Spleen (tissue), 7 donors: ENCODE measurements around the gene ATP13A1.

ENCODE experiments used
- POLR2A ChIP-seq, 3 donors: fragments of 450-650 bp; IDR thresholded peaks; one replicate each; pipeline ENCODE4 v1.5.1; 2017; ENCODE audit warnings: antibody characterized with exemption in 3 of 3, mild to moderate bottlenecking in 1 of 3
- TF ChIP-seq, protein P1 (sequence below), 11 experiments: fragments of 200-600 bp in 7 of 11; fragments of 450-650 bp in 4 of 11; sonication (generic) in 4 of 11; IDR thresholded peaks in 8 of 11; conservative IDR thresholded peaks in 3 of 11; 1 replicate in 7 of 11; 2 replicates in 4 of 11; pipeline versions ENCODE4 v1.4.0 to v1.8.0; 2016 to 2021; ENCODE audit warnings: antibody characterized with exemption in 11 of 11, inconsistent platforms in 4 of 11, mild to moderate bottlenecking in 1 of 11
- donor health status: DM: no; HTN: no; CAD: no; lungs with moderate emphysema.
- donor health status: DM: no; HTN: no; CAD: no.
- donor health status: DM: no; HTN: no; CAD: no.

DNA sequence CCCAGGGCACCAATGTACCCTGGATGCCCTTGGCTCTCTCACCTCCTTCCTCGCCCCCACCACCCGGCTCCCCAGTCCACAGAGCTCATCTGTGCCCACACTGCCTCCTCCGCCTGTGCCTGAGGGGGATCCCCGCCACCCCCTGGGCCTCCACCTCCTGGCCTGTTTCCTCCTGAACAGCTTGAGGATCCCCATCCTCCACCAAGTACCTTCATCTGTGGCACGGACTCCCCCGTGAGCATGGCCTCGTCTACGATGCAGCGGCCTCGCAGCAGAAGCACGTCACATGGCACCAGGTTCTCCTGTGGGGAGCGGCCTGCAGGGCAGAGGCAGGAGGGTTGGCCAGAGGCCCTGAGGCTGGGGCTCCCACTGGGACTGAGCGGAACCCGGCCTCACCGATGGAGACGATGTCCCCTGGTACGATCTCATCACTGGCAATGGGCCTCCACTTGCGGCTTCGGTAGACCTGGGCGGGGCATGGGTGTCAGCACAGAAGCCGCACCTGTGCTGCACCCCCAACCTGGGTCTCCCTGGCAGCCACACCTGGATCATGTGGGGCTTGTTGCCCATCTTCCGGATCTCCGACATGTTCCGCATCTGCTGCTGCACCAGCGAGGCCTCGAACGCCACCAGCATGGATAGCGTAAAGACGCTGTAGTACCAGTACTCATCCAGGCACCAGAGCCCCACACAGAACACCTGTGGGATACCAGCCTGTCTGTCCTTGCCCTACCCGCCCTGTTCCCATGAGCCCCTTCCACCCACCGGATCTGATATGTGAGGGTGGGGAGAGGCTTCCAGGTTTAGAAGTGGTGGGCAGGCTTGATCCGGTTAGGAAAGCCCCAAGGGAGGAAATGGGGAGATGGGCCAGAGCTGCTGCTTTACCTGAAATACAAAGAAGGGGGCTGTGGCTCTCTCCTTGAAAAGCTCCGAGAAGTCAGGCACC lies 6.8 kb downstream of the ATP13A1 start:
- TF ChIP-seq, protein P1, sequence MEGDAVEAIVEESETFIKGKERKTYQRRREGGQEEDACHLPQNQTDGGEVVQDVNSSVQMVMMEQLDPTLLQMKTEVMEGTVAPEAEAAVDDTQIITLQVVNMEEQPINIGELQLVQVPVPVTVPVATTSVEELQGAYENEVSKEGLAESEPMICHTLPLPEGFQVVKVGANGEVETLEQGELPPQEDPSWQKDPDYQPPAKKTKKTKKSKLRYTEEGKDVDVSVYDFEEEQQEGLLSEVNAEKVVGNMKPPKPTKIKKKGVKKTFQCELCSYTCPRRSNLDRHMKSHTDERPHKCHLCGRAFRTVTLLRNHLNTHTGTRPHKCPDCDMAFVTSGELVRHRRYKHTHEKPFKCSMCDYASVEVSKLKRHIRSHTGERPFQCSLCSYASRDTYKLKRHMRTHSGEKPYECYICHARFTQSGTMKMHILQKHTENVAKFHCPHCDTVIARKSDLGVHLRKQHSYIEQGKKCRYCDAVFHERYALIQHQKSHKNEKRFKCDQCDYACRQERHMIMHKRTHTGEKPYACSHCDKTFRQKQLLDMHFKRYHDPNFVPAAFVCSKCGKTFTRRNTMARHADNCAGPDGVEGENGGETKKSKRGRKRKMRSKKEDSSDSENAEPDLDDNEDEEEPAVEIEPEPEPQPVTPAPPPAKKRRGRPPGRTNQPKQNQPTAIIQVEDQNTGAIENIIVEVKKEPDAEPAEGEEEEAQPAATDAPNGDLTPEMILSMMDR (IDR thresholded peaks at IDR 0.05 in 8 of 11, conservative IDR thresholded peaks at IDR 0.05 in 3 of 11): no peak
- no peak for TF ChIP-seq POLR2A (IDR thresholded peaks at IDR 0.05)
